NCI-H2227 treated with DMSO at 0.1 percent for 48 hours (cell line): ENCODE data around the gene TUBB8B.
"Not testable (repeated sequence)": the region's sequence is repeated elsewhere in the genome, so short reads cannot be mapped to it uniquely, and the experiment has no call there.

Experiments used
- DNase-seq: peaks from one replicate; lab custom pipeline; 2025; lab: John Stamatoyannopoulos, UW

Gene TUBB8B

DNA sequence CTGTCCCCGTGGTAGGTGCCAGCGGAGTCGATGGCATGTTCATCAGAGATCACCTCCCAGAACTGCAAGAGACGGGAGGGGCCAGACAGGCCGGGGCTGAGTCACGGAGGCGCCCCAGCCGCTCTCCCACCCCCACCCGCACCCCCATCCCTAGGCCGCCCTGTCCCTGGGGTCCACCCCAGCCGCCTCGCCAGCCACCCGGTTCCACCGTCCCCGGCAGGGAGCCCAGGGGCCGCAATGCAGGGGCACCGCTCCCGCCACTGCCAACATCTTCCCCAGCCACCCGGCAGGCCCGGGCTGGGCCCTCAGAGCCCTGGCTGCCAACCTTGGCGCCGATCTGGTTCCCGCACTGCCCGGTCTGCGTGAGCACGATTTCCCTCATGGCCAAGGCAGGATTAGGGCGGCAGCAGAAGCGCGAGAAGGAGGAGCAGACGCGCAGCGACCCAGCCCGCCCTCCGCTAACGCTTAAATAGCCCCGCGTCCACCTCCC lies at the start of gene TUBB8B:
TUBB8B (minus strand) TSS at position 440 of the 490 bp plus-strand sequence; CDS start at position 382, 58 bp downstream.
- DNase-seq: not testable (repeated sequence)

DNA sequence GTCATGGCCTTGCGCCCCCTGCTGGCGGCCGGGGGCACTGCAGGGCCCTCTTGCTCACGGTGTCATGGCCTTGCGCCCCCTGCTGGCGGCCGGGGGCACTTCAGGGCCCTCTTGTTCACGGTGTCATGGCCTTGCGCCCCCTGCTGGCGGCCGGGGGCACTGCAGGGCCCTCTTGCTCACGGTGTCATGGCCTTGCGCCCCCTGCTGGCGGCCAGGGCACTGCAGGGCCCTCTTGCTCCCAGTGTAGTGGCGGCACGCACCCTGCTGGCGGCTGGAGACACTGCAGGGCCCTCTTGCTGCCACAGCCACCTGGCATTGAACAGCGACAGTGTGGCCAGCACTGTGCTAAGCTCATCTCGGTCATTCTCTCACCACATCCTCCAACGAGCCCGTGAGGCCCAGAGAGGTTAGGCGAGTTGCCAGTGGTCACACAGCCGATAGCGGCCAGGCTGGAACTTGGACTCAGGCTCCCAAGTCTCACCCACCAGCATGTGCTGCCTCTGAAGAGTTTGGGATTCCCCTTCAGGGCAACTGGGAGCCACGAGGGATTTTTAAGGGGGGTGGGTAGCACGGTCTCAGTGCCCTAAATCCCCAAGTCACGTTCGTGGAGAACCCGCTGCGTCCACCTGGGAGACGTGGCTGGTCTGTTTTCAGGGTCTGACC lies 48.0 kb upstream of the TUBB8B start:
- not testable (repeated sequence) for DNase-seq

DNA sequence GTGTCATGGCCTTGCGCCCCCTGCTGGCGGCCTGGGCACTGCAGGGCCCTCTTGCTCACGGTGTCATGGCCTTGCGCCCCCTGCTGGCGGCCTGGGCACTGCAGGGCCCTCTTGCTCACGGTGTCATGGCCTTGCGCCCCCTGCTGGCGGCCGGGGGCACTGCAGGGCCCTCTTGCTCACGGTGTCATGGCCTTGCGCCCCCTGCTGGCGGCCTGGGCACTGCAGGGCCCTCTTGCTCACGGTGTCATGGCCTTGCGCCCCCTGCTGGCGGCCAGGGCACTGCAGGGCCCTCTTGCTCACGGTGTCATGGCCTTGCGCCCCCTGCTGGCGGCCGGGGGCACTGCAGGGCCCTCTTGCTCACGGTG lies 47.3 kb upstream of the TUBB8B start:
- not testable (repeated sequence) for DNase-seq

DNA sequence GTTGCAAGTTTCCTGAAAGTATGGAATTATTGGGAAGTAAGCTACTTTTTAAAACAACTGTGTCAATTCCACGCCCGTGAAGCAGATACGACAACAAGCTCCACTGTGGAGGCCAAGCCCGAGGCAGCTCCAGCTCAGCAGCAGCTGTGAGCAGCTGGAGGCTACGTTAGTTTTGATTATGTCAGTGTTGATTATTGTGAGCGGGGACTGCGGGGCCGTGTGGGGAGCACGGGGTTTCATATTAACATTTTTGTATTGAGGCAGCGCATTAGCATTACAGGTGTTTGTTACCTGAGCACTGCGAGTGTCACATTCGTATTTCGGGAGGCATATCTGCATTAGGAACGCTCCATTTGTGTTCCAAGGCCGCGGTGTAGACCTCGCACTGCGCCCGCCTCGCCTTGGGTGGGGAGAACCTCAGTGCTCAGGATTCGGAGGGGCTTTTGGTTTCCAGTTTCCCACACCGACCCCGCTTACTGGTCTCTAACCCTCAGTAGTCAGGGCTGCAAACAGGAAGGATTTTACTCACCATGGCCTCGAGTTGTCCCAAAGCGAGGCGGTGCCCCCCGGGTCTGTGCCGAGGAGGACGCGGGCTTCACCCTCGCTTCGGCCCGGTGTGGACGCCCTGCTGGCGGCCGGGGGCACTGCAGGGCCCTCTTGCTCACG lies 46.8 kb upstream of the TUBB8B start:
- DNase-seq: not testable (repeated sequence)

DNA sequence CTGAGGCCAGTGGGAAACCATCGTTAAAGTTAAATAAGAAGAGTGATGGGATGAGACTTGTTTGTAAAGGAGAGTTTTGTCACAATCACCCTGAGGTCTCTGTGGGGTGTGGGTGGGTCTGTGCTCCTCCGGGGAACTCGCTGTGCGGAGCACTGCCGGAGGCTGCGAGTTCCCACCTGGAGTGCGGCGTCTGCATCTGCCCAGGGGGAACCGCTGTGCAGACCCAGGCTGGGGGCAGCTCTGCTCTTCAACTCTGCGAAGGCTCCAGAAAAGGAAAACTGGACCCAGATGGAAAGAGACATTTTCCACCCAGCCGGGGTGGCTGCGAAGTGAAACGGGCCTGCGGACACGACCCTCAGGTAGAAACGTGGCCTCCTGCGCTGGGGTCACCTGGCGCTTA lies 46.2 kb upstream of the TUBB8B start:
- DNase-seq: not testable (repeated sequence)

DNA sequence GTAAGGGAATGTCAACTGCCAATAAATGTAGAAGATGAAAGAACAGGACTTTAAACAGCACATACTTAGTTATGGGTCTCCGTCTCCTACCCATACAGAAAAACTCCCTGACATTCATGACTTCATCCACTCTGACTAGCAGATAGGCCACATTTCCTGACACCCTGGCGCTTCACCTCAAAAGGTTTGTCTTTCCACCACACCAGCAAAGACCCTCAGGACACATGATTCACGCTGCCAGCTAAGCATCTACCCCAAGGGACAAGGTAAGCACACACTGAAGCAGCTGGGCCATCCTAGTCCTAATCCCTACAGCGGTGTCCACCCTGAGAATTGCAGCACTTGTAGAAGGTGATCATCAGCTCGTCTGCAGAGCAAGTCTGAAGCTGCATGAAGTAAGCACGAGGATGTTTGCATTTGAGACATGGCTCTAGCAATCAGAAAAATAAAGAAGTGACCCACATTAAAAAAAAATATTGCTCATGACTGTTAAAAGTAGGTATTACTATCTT lies 44.5 kb upstream of the TUBB8B start:
- DNase-seq: not testable (repeated sequence)

DNA sequence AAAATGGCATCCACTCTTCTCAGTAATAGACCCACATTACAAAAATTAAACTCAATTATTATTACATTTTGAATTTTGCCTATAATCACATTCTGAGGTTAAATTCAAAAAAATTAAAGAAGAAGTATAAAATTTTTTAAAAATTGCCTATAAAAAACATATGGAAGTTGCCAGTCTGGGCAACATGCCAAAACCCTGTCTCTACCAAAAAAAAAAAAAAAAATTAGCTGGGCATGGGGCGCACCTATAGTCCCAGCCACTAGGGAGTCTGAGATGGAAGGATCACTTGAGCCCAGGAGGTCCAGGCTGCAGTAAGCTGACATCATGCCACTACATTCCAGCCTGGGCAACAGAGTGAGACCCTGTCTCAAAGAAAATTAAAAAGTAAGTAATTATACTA lies 42.1 kb upstream of the TUBB8B start:
- not testable (repeated sequence) for DNase-seq

DNA sequence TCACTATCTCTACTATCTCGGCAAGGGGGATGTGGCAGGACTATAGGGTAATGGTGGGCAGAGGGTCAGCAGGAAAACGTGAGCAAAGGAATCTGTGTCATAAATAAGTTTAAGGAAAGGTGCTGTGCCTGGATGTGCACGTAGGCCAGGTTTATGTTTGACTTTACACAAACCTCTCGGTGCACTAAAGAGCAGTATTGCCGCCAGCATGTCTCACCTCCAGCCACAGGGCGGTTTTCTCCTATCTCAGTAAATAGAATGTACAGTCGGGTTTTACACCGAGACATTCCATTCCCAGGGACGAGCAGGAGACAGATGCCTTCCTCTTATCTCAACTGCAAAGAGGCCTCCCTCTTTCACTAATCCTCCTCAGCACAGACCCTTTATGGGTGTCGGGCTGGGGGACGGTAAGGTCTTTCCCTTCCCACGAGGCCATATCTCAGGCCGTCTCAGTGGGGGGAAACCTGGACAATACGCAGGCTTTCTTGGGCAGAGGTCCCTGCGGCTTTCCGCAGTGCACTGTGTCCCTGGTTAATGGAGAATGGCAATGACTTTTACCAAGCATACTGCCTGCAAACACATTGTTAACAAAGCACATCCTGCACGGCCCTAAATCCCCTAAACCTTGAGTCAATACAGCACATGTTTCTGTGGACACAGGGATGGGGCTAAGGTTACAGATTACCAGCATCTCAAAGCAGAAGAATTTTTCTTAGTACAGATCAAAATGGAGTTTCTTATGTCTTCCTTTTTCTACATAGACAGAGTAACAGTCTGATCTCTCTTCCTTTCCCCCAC lies 41.2 kb upstream of the TUBB8B start:
- DNase-seq: not testable (repeated sequence)

DNA sequence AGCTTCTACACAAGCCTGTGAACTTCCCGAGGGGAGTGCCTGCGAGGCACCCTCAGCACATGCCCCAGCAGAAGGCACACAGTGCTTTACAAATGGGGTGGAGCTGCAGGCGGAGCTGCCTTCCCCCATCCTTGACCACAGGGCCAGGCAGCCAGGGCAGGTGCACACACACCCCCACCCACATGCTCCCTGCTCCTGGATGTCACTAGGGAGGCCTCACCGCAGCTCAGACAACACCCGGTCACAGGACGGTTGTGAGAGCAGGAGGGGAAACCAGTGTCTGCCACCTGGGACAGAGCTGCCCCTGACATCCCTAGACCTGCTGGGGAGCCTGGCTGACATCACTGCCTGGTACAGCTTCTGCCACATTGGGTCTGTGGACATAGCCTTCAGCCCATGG lies 39.7 kb upstream of the TUBB8B start:
- not testable (repeated sequence) for DNase-seq

DNA sequence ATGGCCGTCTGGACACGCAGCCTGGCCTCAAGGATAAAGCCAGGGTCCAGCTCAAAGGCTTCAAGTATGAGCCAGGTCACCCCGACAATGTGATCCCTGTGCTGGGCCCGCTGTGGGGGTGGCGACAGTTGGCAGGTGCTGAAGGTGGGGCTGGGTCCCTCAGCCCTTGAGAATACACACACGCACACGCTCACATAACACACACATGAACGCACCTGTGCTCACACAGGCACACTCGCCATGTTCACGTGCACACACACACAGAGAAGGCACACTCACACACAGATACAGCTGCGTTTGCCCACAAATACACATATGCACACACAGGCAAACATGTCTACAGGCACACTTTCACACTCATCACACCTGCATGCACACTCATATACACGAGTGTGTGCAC lies 35.4 kb upstream of the TUBB8B start:
- not testable (repeated sequence) for DNase-seq

DNA sequence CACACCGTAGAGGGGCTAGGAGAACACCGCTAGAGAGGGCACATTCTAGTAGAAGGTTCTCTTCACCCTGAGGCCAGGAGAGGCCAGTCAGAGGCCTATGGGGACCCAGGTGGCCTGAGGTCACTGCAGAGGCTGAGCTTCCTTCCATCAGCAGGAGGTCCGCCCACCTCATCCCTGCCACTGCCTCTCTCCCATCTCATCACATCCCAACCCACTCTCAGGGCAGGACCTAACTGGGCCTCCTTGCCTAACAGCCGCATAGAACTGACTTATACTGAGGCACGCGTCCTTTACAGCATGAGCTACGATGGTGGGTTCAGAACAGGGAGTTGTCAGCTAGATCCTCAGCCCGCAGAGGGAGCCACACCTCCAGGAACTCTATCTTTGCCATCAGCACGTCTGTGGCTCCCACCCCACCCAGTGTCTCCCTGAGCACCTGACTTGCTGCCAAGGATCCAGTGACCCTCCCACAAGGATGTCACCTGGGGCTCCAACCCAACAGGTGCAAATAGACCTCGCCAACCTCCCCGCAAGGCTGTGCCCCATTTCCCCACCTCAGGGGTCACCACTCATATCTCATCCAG lies 33.3 kb upstream of the TUBB8B start:
- not testable (repeated sequence) for DNase-seq

DNA sequence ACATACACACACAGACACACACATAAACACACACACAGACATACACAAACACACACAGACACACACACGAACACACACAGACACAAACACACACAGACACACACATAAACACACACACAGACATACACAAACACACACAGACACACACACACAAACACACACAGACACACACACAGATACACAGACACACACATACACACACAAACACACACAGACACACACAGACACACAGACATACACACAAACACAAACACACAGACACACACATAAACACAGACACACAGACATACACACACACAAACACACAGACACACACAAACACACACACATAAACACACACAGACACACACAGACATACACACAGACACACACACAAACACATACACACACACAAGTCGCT lies 31.5 kb upstream of the TUBB8B start:
- DNase-seq: not testable (repeated sequence)

DNA sequence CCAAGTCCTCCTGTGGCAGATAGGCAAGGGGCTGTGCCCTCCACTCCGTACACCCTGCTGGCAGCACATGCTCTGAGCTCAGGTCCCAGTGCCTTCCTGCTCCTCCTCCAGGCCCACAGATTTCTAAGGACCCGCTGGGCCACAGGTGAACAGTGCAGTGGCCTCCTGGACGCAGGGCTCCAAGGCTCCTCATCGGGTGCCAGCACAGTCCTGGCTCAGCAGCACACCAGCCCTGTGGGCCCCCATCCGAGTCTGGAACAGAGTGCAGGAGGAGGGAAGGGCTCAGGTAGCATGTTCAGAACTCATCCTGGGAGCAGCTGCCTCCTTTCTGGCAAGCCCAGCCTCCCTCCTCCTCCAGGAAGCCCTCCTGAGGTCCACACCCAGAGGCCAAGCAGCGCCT lies 30.8 kb upstream of the TUBB8B start:
- not testable (repeated sequence) for DNase-seq

DNA sequence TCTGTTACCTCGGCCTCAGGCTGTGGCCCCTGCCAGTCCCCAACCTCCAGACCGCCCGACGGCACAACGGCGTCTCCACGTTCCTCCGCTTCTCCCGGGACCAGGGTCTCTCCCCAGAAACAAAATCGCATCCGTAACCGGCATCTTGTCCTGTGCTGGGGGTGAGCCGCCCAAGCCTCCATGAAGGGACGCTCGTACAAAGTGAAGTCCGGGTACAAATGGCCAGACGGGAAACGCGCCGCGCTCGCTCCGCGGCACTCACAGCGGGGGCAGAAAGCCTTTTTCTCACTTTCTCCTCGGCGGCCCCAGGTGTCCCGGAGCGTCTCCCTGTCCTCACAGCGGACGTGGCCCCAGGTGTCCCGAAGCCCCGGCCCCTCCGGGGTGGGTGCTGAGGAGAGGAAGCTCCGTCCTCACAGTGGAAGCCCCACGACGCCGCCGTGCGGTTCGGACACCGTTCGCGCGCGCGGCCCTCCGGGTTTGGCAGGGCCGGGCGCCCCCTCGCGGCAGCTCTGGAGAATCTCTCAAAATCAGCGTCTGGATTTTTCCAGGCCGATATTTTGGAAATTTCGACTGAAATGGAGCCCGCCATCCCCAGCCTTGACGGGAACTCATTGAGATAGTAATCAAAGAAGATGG lies 26.2 kb upstream of the TUBB8B start:
- DNase-seq: not testable (repeated sequence)

DNA sequence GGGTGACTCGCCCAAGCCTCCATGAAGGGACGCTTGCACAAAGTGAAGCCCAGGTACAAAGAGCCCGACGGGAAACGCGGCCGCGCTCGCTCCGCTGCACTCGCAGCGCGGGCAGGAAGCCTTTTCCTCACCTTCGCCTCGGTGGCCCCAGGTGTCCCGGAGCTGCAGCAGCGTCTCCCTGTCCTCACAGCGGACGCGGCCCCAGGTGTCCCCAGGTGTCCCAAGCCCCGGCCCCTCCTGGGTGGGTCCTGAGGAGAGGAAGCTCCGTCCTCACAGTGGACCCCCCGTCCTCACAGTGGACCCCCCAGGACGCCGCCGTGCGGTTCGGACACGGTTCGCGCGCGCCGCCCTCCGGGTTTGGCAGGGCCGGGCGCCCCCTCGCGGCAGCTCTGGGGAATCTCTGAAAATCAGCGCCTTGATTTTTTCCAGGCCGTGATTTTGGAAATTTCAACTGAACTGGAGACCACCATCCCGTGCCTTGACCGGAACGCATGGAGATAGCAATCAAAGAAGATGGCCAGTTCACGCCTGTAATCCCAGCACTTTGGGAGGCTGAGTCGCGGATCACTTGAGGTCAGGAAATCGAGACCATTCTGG lies 23.9 kb upstream of the TUBB8B start:
- not testable (repeated sequence) for DNase-seq

DNA sequence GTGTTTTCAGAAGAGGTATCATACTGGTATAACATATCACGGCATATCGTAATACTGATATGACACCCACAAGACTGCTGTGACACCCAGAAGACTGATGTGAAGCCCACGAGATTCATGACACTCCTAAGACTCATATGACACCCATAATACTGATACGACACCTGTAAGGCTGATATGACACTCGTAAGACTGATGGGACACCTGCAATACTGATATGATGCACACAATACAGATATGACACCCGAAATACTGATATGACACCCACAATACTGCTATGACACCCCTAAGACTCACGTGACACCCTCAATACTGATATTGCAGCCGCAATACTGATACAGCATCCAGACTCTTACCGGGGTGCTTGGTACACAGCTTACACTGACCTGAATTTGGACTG lies 18.3 kb upstream of the TUBB8B start:
- DNase-seq: not testable (repeated sequence)

DNA sequence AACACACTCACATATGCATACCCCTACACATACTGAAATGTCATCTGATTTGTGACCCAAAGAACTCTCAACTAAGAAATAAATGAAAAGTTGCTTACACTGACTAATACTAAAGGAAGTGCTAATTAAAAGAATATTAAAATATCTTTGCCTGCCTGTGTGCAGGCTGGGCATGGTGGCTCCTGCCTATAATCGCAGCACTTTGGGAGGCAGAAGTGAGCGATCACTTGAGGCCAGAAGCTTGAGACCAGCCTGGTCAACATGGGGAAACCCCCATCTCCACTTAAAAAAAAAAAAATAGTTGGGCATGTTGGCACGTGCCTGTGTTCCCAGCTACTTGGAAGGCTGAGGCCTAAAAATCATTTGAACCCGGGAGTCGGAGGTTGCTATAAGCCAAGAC lies 14.9 kb upstream of the TUBB8B start:
- not testable (repeated sequence) for DNase-seq

DNA sequence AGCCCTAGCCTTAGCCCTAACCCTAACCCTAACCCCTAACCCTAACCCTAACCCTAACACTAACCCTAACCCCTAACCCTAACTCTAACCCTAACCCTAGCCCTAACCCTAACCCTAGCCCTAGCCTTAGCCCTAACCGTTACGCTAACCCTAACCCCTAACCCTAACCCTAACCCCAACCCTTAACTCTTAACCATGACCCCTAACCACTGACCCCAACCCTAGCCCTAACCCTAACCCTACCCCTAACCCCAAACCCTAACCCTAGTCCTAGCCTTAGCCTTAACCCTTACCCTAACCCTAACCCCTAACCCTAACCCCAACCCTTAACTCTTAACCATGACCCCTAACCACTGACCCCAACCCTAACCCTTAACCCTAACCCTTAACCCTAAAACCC lies 14.2 kb upstream of the TUBB8B start:
- not testable (repeated sequence) for DNase-seq

DNA sequence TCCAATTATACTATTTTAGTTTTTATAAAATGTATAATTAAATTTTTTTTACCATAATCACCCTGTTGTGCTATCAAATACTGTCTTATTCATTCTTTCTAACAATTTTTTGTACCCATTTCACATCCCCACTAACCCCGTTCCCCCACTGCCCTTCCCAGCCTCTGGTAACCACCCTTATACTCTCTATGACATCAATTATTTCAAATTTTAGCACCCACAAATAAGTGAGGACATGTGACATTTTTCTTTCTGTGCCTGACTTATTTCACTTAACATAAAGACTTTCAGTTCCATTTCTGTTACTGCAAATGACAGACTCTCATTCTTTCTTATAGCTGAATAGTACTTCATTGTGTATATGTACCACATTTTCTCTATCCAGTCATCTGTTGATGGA lies 5.0 kb upstream of the TUBB8B start:
- not testable (repeated sequence) for DNase-seq

DNA sequence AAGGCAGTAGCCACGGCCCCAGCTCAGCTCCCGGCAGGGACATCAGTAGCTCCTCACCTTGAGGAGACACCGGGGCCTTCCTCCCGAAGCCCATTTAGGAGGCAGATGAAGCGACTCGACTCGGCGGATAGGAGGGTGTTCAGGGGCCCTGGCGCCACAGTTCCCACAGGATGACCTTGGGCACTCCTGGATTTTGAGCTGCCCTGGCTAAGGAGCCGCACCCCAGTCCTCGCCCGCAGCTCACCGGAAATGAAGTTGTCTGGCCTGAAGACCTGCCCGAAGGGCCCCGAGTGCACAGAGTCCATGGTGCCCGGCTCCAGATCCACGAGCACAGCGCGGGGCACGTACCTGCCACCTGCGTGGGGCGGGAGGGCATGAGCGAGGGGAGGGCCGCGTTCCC lies 719 bp downstream of the TUBB8B start:
- DNase-seq: not testable (repeated sequence)

DNA sequence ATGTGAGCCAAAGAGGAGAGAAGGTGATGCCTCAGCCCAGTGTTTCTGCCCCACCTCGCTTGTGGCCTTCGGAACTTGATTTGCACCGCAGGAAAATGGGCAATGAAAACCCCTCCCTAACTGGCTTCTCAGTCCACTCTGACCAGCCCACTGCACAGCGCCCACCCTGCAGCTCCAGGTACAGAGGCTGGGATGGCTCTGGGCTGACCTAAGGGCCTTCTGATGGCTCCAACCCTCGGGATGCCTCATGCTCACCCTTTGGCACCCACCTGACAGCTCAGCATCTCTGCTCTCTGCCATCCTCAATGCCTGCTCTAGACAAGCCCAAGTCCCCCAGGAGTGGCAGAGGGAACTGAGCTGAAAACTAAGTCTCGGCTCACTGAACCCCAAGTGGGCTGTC lies 36.2 kb downstream of the TUBB8B start:
- not testable (repeated sequence) for DNase-seq
